Brain microvascular endothelial cell (primary cell): ENCODE results near the gene PDLIM1.

ENCODE experiments used
- DNase-seq: peaks from one replicate; pipeline ENCODE4 v3.0.0-alpha.2; 2020
- H3K27ac ChIP-seq: fragments of 250-450 bp; sonication (Bioruptor Pico); 2 replicates; pipeline ENCODE4 v1.5.1; 2020; ENCODE audit warnings: mild to moderate bottlenecking, moderate library complexity
- H3K27me3 ChIP-seq: fragments of 250-450 bp; sonication (Bioruptor Pico); replicated peaks from 2 replicates; pipeline ENCODE4 v1.5.1; 2020; ENCODE audit warnings: mild to moderate bottlenecking
- H3K36me3 ChIP-seq: fragments of 250-450 bp; sonication (Bioruptor Pico); replicated peaks from 2 replicates; pipeline ENCODE4 v1.5.1; 2020; ENCODE audit warnings: mild to moderate bottlenecking
- H3K4me3 ChIP-seq: 2 replicates; pipeline ENCODE4 v1.5.1; 2011; ENCODE audit warnings: low read depth, mild to moderate bottlenecking, control low read depth, low read length, moderate library complexity
- in situ Hi-C: cut with HindIII; loops from 2 replicates; pipeline ENCODE4 v1.10.0; 2017; ENCODE audit warnings: low sequenced_read_pairs, low pct_ligation_motif_present
- TF ChIP-seq, protein P1 (sequence below): IDR thresholded peaks from 2 replicates; pipeline ENCODE4 v1.5.1; 2011; ENCODE audit warnings: low read depth, mild to moderate bottlenecking, moderate library complexity, low read length, control low read depth, inconsistent platforms; ENCODE audit errors: missing control alignments

Gene PDLIM1

DNA sequence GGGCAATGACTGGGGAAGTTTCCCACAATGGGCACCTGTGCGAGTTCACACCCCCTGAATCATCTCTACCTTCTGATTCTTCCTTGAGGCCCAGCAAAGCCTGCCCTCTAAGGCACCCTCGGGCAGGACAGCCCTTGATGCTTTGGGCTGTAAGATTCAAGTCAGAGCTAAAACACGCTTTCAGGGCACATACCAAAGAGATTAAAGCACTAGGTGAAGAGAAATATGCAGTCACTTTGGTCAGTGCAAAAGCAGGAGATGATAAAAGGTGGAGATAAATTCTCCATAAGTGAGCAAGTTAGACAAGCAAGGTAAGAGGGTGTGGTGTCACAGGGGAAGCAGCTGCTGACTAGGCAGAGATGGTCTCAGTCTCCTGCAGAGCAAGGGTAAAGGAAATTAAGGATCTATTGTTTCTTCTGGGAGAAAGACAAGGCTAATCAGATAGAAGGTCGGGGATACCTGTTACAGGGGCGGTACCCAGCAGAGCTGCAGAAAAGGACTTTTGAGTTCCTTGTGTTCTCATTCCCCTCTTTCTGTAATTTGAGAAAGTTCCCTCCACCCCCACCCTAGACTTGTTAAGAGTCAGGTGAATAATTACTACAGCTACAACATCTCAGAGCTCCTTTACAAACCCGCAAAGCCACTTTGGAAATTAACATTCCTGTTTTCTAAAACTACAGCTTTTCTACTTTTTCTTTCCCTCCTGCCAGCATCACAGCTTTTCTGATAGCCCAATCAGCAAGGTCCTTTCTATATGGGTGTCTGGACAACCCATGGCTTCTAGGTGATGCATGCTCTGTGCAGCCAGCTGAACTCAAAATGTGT lies 26.4 kb downstream of the PDLIM1 start:
- Histone ChIP-seq H3K4me3 (no peak overlapping the region), H3K27me3 (no peaks in the 10 kb centered on the region), H3K27ac (no peak overlapping the region), H3K36me3 (peaks cover 14% of the 10 kb centered on the region)
- in situ Hi-C loops: no loop called here
- TF ChIP-seq, protein P1, sequence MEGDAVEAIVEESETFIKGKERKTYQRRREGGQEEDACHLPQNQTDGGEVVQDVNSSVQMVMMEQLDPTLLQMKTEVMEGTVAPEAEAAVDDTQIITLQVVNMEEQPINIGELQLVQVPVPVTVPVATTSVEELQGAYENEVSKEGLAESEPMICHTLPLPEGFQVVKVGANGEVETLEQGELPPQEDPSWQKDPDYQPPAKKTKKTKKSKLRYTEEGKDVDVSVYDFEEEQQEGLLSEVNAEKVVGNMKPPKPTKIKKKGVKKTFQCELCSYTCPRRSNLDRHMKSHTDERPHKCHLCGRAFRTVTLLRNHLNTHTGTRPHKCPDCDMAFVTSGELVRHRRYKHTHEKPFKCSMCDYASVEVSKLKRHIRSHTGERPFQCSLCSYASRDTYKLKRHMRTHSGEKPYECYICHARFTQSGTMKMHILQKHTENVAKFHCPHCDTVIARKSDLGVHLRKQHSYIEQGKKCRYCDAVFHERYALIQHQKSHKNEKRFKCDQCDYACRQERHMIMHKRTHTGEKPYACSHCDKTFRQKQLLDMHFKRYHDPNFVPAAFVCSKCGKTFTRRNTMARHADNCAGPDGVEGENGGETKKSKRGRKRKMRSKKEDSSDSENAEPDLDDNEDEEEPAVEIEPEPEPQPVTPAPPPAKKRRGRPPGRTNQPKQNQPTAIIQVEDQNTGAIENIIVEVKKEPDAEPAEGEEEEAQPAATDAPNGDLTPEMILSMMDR: no peak
- no peak for DNase-seq

DNA sequence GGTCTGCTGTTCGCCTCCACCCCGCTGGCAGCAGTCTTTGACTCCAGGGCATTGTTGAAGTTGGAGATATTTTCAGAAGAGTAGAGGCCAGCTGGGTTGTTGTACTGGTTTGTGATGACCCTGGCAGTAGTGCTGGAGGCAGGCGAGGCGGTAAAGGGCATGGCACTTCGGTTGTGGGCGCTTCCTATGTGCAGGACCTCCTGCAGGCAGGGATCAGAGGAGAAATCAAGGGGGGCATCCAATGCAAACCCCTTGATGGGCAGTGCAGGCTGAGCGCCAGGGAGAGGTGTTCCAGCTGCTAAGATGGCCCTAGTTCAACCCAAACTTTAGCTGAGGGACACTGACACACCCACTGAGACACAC lies 27.0 kb downstream of the PDLIM1 start:
- Histone ChIP-seq H3K4me3 (no peak overlapping the region), H3K27ac (no peak overlapping the region), H3K36me3 (peaks cover 14% of the 10 kb centered on the region), H3K27me3 (no peaks in the 10 kb centered on the region)
- TF ChIP-seq, protein P1: no peak
- in situ Hi-C loops: no loop called here
- no peak for DNase-seq

DNA sequence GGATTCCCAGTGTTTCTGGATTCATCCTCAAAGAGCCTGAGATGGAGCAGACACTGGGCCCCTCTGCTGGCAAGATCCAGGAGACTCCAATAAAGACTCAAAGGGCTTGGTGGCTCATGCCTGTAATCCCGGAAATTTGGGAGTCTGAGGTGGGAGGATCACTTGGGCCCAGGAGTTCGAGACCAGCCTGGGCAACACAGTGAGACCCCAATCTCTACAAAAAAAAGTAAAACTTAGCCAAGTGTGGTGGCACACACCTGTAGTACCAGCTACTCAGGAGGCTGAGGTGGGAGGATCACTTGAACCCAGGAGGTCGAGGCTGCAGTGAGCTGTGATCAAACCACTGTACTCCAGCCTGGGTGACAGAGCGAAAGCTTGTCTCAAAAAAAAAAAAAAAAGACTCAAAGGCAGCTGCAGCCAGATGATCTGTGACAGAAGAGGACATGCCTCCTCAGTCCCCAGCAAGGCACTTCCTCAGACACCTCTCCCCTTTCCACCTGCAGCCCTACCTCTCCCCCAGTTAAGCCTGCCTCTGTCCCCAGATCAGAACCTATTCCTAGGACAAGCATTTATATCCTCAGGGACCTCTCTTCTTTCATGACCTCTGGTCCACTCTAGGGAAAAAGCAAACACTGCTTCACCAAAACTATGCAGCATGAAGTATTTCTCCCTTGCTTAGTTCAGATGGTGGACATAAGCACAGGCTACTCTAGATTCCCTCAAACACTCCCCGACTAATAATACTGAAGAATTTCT lies 27.9 kb downstream of the PDLIM1 start:
- no peak for DNase-seq
- TF ChIP-seq, protein P1: no peak
- H3K27ac ChIP-seq: no peak overlapping the region
- in situ Hi-C loops: no loop called here
- H3K27me3 ChIP-seq: no peaks in the 10 kb centered on the region
- H3K36me3 ChIP-seq: peaks cover 14% of the 10 kb centered on the region
- H3K4me3 ChIP-seq: no peak overlapping the region

GRCh38 chr10:95261926-95262325 lies 28.9 kb downstream of the PDLIM1 start:
- in situ Hi-C loops: no loop called here
- H3K4me3 ChIP-seq: no peak overlapping the region

DNA sequence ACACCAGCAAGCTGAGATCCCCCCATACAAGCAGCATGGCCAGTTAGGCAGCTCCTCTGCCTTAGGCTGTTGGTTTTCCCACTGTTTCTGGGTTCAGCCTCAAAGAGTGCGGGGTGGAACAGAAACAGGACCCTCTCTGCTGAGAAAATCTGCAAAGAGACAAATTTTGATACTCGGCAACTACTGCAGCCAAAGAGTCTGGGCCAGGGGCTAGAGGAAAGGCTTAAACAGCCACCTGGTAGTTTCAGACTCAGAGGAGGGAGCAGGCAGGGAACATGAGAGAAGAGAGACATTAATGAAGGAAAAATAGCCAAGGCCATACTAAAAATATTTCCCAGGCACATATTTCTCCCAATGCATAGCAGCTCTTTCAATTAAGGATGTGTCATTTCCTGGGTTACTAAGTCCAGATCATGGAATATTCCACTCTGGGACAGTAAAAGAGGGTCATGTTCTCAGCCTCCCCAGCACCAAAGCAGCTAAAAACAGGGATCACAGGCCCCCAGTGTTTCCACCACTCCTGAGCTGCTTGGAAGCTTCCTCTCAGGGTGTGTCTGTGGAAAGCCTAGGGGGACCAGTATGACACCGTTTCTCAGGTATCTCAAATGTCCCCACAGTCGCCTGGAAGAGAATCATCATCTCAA lies 29.8 kb downstream of the PDLIM1 start:
- H3K4me3 ChIP-seq: no peak overlapping the region
- TF ChIP-seq, protein P1: no peak
- H3K27me3 ChIP-seq: no peaks in the 10 kb centered on the region
- peaks cover 21% of the 10 kb centered on the region for H3K36me3 ChIP-seq
- in situ Hi-C loops: no loop called here
- H3K27ac ChIP-seq: peak overlapping the region; percentile 98
- no peak for DNase-seq

More at GRCh38 chr10:95261926-95262325, 28.9 kb downstream of the PDLIM1 start:
- no peak for DNase-seq
- H3K27ac ChIP-seq: no peak overlapping the region
- TF ChIP-seq, protein P1: no peak
- H3K27me3 ChIP-seq: no peaks in the 10 kb centered on the region
- peaks cover 20% of the 10 kb centered on the region for H3K36me3 ChIP-seq
